Measurements from ENCODE around the gene SCN3A.

SCN3A gene

DNA sequence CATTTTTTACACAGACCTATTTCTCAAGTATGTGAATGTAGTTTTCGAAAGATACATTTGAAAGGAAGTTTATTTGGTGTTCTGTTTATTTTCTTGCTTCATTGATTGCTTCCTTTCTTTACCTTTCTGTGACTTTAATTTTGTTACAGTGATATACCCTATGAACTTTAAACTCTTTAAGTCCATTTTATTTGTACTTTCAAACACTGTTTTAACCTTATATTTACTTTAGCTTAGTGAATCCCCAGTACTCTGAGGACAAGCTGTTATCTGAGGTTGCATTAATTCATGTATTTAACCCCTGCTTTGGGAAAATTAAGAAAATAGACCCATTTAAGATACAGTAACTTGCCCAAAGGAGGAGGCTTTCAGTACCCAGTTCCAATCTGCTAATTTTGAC lies 93.5 kb downstream of the SCN3A start:
- DNase-seq = no peak

DNA sequence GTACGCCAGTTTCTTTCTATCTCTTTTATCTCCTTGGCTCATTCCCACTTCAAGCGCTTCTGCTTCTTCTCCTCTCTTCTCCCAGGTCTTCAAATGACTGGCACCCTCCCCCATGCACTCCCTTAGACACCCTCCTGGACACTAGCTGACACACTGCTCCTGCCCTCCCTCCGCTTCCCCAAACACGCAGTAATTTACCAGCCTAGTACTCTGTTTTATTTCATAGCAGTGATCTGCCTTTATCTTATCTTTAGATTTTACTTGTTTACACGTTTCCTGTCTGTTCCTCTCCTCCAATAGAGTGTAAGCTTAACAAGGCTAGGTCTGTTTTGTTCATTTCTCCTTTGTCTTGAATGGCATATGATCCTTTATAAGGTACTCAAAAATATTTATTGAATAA lies 93.9 kb downstream of the SCN3A start:
- no peak for DNase-seq

DNA sequence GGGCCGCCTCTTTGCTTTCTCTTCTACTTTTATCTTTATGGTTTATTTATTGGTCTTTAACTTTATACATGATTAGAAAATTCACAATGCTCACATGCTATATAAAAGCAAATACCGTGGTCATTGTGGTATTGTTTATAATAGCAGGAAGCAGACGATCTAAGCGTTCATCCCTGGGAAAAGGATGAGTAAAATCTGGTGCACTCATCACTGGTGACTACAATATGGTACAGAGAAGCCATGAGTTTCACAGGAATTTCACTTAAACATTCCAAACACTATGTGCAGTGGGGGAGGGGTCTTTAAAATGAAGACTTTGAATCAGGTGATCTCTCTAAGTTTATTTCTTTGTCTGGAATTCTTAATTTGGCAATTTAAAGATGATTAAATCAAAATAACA lies 97.9 kb downstream of the SCN3A start:
- DNase-seq = no peak

DNA sequence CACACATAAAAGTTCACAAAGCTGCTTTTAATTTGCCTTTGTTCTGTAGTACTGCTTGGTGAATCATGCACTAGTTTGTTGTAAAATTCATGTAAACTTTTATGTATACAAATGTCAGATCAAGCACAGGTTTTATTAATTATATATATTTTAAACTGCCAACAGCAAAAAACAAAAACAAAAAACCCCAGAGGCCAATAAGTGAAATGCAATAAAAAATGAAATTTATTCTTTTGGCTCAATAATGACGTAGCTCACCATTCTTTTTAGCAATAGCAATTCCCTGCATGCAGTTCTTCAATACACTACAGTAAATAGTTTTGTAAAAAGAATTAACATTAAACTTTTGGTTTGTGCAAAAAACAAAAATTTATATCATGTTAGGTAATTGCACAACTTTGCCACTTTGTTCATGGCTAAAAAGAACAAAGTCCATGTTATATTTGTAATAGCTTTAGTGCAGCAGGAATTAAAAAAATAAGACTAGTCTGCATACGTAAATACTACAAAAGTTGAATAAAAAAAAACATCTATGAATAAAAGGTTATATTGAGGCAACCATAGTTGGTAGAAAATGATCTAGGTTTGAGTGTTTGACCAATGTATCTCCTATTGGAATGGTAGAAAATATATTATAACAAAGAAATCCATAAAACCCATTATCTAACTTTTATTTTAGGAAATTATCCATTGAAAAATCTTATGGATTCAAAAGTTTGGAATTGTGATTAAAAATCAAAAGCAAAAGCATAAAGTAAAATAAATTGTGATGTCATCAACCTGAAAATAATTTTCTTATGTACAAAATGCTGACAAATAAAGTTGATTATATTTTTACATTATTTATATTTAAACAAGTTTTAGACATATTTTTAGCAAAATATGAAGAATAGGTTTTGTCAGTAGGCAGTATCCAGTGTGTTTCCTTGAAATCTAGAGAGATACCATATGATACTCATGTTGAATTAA lies 115.6 kb downstream of the SCN3A start:
- DNase-seq = no peak

DNA sequence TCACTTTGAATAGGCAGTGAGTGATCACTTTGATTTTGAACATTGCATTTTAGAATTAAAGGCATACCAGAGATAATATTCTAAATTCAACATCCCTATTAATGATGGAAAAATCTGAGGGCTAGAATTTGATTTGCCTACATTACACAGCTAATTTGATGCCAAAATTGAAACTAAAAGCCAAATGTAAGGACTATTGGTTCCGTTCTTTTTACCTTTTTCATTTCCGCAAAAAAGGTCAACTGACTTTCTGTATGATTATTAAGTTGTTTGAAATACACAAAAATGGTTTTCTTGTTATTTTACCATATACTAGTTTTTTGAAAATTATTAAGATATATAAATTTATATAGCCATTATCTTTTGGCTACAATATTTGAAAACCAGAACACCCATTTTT lies 117.5 kb downstream of the SCN3A start:
- no peak for DNase-seq

DNA sequence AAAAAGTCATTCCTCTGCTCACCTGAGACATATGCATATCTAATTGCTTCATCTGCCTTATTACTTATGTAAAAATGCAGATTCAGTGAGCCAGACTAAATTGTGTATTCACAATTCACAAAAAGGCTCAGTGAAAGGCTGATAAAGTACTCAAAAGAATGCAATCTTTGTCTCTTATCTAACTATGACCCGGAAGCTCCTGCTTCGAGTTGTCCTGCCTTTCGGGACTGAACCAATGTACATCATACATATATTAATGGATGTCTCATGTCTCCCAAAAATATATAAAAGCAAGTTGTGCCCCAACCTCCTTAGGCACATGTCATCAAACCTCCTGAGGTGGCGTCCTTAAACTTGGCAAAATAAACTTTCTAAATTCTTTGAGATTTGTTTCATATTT lies 120.5 kb downstream of the SCN3A start:
- DNase-seq = no peak

DNA sequence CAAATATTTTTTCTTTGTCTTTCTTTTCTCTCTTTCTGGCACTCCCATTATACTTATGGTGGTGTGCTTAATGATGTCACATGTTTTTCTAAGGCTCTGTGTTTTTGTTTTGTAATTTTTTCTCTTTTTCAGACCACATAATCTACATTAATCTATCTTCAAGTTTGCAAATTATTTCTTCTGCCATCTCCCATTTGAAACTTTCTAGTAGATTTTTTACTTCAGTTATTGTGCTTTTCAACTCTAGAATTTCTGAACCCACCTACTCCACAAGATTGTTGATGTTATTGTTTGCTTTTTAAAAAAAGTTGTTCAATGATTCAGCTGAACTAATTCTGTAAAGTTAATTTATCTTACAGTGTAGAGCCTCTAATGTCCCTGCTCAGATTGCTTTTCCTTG lies 121.4 kb downstream of the SCN3A start:
- DNase-seq = no peak

DNA sequence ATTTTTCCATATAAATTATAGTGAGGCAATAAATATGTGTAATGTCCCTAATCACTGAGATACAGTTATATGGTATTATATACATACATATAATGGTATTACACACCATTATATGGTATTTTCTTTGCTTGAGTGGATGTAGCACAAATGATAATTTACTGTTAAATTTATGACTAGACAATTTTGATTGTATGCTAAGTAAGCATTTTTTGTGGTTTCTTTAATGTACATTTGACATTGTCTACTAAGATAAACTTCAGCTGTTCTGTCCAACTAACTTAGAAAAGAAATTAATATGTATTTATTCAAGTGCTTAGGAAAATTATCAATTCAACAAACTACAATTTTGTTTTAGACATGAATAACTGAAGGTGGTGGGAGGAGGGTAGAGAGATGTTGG lies 122.6 kb downstream of the SCN3A start:
- no peak for DNase-seq

DNA sequence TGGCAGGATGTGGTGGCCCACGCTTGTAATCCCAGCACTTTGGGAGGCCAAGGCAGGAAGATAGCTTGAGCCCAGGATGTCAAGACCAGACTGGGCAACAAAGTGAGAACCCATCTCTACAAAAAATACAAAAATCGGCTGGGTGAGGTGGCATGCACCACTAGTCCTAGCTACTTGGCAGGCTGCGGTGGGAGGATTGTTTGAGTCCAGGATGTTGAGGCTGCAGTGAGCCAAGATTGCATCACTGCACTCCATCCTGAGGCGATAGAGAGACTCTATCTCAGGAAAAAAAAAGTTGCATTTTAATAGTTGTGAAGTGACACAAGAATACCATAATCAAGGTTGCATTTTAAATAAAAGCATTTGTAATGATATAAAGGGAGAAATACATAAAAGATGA lies 124.4 kb downstream of the SCN3A start:
- DNase-seq = no peak

DNA sequence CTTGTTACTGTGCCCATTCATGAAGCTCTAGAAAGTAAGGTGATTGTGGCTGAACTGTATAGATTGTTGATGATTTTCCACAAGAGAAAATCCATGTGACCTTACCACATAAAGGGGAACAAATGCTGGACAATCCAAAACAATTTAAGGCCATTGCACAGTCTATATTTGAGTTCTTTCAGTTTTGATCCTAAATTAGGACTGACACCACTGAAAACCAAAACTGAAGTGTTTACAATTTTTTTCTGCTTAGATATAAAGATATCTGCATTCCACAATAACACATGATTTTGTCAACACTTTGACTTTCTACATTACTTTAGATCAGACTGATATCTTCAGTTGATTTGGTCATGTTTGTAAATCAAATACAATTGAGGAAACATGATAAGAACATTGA lies 124.9 kb downstream of the SCN3A start:
- no peak for DNase-seq

DNA sequence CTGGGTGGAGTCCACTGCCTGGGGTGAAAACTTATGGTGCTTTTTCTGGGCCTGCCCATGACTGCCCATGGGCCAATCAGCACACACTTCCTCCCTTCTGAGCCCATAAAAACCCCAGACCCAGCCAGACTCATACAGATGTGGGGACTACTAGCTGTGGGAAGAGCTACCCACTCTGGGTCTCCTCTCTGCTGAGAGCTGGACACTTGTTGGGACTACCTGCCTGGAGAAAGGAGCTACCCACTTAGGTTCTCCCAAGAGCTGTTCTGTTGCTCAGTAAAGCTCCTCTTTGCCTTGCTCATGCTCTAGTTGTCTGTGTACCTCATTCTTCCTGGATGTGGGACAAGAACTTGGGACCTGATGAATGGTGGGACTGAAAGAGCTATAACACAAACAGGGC lies 129.0 kb downstream of the SCN3A start:
- no peak for DNase-seq

DNA sequence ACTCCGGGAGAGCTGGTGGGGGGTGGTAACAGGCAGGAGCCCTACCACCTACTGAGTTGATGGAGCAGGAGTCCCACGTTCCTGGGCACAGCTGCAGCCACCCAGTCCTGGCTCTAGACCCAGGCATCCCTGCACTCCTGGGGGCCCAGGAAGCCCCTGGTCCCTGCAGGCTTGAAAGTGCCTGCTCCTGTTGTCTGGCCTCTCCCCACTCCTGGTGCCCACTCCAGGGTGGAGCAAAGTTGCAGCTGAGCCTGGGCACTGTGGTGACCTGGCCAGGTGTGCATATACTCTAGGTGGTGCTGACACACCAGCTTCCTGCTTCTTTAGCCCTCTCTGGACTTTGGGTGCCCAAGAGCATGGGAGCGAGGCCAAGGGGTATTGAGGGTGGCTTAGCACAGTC lies 129.5 kb downstream of the SCN3A start:
- DNase-seq = no peak

DNA sequence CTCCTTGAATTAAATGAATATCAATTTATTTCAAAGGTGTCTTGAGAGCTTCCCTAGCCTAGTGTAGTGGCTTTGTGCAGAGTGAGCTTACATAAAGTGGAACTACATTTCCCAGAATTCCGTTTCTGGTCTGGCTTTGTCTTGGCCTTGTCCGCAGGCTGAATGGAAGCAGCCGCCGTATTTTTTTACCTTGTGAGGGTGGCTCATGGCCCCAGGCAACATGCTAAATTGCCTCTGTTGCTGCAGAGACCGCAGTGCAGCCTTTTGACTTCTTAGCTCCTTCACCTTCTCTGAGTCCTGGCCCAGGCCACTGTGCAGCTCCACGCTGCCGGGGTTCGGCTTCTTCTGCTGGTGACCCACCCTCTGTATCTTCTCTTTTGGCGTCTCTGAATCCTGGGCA lies 133.8 kb downstream of the SCN3A start:
- no peak for DNase-seq

DNA sequence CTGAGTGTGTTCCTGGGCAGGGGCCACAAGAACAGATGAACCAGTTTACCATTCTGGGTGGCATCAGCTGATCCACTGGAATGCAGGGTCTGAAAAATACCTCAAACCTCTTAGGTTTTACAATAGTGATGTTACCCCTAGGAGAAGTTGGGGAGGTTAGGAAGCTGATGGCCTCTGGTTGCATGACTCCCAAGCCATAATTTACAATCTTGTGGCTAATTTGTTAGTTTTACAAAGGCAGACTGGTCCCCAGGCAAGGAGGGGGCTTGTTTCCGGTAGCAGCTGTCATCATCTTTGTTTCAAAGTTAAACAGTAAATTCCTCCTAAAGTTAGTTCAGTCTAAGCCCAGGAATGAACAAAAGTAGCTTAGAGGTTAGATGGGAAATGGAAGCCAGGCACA lies 134.7 kb downstream of the SCN3A start:
- DNase-seq = no peak

DNA sequence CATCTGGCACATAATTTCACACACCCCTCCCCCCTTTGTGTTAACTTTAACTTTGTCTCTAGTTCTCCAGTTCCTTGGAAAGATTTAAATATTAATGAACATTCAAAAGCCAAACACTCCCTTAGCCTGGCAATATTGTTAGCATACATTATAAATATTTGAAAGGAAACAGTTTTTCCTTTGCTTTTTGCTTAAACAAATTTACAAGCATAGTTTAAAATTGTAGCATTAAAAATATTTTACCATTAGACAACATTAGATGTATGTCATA lies 135.4 kb downstream of the SCN3A start:
- no peak for DNase-seq

DNA sequence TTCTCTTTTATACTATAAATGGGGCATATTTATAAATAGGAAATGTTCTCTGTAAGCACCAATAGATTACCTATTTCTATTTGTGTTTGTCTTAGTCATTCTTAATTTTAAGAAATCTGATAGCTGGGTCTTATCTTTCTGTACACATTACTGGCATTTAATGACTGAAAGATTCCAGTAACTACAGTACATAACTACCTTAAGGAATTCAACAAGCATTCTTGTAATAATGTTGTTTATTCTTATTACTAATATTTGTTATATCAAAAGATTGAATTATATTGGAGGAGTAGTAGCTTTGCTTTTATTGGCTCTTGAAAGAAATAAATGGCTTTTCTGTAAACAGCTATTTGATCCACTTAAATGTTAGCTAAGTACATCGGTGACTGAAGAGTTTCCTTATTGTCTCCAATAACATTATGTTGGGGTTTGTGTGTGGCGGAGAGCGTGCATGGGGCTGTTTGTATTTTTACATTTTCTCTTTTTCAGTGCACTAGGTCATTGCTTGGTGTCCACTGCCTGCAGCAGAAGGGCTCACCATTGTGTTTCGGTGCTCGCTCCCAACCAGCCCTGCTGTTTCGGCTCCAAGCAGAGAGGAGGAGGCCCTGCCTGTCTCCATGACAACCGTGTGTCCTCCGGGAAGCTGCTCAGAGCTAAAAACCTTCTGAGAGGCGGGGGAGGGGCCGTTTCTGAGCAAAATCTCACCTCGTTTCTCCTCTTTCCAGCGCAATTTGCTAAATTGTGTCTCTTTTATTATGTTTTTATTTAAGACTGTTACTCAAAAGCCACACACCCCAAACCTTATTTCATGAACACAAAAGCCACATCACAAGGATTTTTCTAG lies 136.0 kb downstream of the SCN3A start:
- no peak for DNase-seq

DNA sequence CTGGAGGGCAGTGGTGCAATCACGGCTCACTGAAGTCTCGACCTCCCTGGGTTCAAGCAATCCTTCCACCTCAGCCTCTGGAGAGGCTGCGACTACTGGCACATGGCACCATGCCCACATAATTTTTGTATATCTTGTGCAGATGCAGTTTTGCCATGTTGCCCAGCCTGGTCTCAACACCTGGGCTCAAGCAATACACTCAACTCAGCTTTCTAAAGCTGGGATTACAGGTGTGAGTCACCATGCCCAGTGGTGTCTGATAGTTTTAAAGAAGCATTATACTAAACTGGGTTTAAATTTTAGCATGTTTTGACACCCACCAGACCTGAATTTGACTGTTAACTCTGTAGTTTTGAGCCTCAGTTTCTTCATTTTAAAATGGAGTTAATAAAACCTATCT lies 139.1 kb downstream of the SCN3A start:
- no peak for DNase-seq

DNA sequence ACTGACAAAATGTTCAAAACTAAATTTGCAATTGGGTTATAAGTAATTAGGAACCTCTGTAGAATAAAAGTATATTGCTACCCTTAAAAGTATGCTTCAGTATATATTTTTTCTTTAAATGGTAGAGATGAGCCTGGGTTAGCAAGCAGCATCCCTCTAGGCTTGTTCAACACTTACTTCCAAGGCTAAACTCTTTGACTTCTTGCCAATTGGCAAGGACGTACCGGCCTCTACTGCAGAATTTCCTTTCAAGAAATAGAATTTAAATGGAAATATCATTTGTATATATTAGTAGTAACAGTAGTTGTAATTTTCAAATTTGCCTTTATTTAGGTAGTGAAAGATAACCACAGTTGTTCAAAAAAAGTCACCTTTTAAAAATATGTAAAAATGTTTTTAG lies 143.4 kb downstream of the SCN3A start:
- DNase-seq = no peak

DNA sequence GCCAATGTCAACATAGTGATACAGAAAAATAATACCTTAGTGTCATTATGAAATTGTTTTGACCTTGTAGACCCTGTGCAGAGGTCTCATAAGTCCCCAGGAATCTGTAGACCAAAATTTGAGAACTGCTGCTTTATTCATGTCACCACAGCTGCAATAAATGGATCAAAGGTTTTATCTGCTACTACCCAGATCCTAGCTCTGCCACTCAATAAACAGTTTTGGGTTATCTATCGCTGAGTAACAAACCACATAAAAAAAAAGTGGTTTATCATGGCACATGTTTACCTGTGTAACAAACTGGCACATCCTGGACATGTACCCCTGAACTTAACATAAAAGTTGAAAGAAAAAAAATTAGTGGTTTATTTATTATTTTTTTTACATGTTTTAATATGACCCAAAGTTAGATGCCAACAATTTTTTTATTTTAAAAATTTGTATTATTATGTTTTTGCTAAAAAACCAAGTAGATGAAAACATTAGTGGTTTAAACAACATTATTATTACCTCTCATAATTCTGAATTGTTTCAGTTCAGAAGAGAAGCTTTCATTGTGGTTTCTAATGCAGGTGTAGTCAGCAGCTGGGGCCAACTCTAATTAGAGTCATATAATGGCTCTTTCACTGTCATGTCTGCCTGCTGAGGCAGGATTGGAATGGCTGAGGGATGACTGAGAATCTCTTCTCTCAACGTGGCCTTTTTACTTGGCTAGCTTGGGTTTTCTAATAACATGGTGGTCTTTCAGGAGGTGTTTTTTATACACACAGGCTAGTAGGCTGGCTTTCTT lies 145.2 kb downstream of the SCN3A start:
- DNase-seq = no peak

DNA sequence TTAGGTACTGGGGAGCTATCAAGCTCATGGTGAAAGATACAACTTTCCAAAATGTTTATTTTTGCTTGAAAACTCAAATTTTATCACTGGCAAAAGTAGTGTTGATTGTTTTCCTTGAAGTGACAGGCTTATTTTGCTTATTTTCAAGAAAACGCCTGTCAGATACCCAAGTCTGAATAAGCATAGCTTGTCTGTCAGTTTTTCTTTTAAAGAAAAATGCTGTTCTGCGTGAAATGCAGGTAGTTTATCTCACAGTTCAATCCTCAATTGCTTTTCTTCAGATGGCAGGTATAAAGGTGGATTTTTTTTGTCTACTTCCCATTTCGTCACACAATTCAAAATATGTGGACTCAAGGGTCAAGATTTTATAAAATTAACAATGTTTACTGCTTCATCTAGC lies 145.9 kb downstream of the SCN3A start:
- DNase-seq = no peak

DNA sequence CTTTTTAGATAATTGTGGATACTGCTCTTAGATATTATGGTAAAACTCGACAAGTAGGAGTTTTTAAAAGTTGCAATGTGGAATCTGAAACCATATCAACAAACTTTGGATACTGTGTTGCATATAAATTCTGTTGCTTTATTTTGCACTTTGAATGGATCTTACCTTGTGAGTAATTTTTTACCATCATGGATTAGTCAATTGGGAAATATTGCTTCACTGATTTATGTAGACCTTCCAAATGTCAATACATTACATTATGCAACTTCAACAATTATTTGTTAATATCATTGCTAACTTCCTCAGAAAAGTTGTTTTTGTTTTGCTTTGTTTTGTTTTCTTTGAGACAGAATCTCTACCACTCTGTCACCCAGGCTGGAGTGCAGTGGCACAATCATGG lies 146.5 kb downstream of the SCN3A start:
- DNase-seq = no peak

DNA sequence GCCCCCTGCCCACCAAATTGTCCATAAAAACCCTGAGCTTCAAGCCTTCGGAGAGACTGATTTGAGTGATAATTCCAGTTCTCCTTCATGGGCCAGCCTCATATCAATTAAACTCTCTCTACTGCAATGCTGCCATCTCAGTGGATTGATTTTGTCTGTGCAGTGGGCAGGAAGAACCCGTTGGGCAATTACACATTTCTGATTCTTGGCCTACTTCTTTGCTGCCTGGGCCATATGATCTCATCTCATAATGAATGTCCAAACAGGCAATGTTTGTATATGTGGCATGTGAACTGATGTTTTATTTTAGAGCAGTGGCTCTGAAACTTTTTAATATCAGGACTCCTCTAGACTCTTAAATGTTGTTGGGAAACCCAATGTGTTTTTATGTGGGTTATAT lies 147.3 kb downstream of the SCN3A start:
- no peak for DNase-seq

DNA sequence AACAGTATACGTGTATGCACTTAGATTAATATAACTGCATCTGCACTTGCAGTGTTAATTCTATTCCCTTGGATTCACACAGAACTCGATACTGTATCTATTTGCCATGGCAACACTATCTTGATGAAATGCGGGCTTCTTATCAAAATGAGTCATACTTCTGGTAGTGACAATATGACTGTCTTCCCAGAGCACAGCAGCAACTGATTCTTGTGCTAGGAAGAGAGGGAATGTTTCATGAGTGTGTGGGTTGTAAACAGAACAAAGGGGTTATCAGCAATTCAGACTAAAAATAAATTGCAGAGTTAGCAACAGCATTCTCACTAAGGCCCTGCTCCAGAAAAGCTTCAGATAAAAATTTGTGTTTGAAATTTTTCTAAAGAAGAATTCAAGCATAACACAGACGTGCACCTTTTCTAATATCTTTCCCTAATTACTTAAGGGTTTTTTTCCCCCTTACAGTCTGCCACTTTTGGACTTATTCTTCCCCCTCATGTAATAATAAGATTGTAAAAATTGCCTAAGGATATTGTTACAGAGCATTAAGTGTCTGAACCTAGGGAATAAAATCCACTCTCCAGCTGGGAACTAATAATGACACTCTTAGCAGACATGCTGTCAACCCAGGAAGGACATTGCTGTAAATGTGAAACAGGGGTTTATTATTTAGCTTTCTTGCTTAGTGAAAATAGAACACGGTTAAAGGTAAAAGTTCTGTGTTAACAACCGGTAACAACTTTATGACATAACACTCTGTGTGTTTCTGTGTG lies 148.6 kb downstream of the SCN3A start:
- no peak for DNase-seq

All from central memory CD4-positive, alpha-beta T cell (primary cell).